IPS-NIHi7 (cell line): ENCODE measurements around the gene DPYSL5.

Experiments
- DNase-seq: peaks from one replicate; pipeline ENCODE4 v3.0.0; 2012; ENCODE audit warnings: mixed read lengths; ENCODE audit errors: extremely low spot score

The DPYSL5 gene

GRCh38 chr2:26932974-26933373, 85.0 kb downstream of the DPYSL5 start:
- DNase-seq = peak; percentile 4

GRCh38 chr2:26933431-26934334, 85.8 kb downstream of the DPYSL5 start:
- DNase-seq = peak; percentile 7

- peak; percentile 2 for DNase-seq
Measured at GRCh38 chr2:26934335-26934724, 86.4 kb downstream of the DPYSL5 start.

- DNase-seq = no peak
Measured at GRCh38 chr2:26934985-26935384, 87.1 kb downstream of the DPYSL5 start.

- no peak for DNase-seq
Measured at GRCh38 chr2:26936855-26937254, 88.9 kb downstream of the DPYSL5 start.

- no peak for DNase-seq
Measured at GRCh38 chr2:26938399-26939118, 90.6 kb downstream of the DPYSL5 start.

- DNase-seq = no peak
Measured at GRCh38 chr2:26940001-26940400, 92.1 kb downstream of the DPYSL5 start.

GRCh38 chr2:26941486-26941885, 93.6 kb downstream of the DPYSL5 start:
- DNase-seq = no peak

- DNase-seq = peak; percentile 93
Measured at GRCh38 chr2:26942543-26943295, 94.8 kb downstream of the DPYSL5 start.

GRCh38 chr2:26945991-26946750, 98.2 kb downstream of the DPYSL5 start:
- DNase-seq = no peak

GRCh38 chr2:26946841-26947784, 99.2 kb downstream of the DPYSL5 start:
- DNase-seq = no peak

GRCh38 chr2:26948800-26949199, 100.9 kb downstream of the DPYSL5 start:
- no peak for DNase-seq

- DNase-seq = no peak
Measured at GRCh38 chr2:26950246-26950645, 102.3 kb downstream of the DPYSL5 start.

GRCh38 chr2:26951236-26951635, 103.3 kb downstream of the DPYSL5 start:
- no peak for DNase-seq

GRCh38 chr2:26952374-26952773, 104.4 kb downstream of the DPYSL5 start:
- DNase-seq = no peak

- DNase-seq = no peak
Measured at GRCh38 chr2:26954135-26954534, 106.2 kb downstream of the DPYSL5 start.

GRCh38 chr2:26957041-26957440, 109.1 kb downstream of the DPYSL5 start:
- no peak for DNase-seq

GRCh38 chr2:26957534-26957933, 109.6 kb downstream of the DPYSL5 start:
- DNase-seq = no peak

- no peak for DNase-seq
Measured at GRCh38 chr2:26959331-26959730, 111.4 kb downstream of the DPYSL5 start.

GRCh38 chr2:26964446-26965130, 116.7 kb downstream of the DPYSL5 start:
- DNase-seq = no peak
